Keratinocyte (primary cell): ENCODE data around the gene HTR3C.

Experiments used
- CTCF ChIP-seq, 3 experiments: IDR thresholded peaks in 1 of 3; conservative IDR thresholded peaks in 1 of 3; optimal IDR thresholded peaks in 1 of 3; 2 replicates in 2 of 3; 3 replicates in 1 of 3; pipeline versions ENCODE3 to v1.5.1; 2011; ENCODE audit warnings: low read length in 3 of 3, mild to moderate bottlenecking in 3 of 3, moderate library complexity in 2 of 3, control low read depth in 1 of 3, inconsistent platforms in 1 of 3; ENCODE audit not compliant: insufficient read depth in 2 of 3; ENCODE audit errors: extremely low read depth in 1 of 3
- EZH2 ChIP-seq: IDR thresholded peaks from one replicate; pipeline ENCODE4 v1.6.1; 2012; ENCODE audit warnings: inconsistent platforms, mild to moderate bottlenecking, low read length, moderate library complexity

- TF ChIP-seq CTCF (optimal IDR thresholded peaks at IDR 0.05 in 1 of 3, IDR thresholded peaks at IDR 0.05 in 1 of 3, conservative IDR thresholded peaks at IDR 0.05 in 1 of 3; ENCODE audit: extremely low read depth in 1 of 3, insufficient read depth in 2 of 3, low read length in 3 of 3), result no peak
- TF ChIP-seq EZH2, result no peak
These were observed 44.7 kb upstream of the HTR3C start for GRCh38 chr3:184008161-184008560.
